Trophoblast cell (in vitro differentiated cells and primary cell): ENCODE results near the gene CLEC2A.
A peak's percentile ranks its signal among the peaks of the same experiment; 100 is the strongest.

ENCODE experiments used
- DNase-seq, 2 donors: peaks; one replicate each; pipeline ENCODE4 v3.0.0-alpha.2; 2016
- H2AFZ ChIP-seq: 2 replicates; pipeline ENCODE4 v1.6.1; 2013; ENCODE audit warnings: low read length, moderate library complexity, mild to moderate bottlenecking; ENCODE audit not compliant: insufficient read depth, poor library complexity
- H2AK5ac ChIP-seq: 2 replicates; pipeline ENCODE4 v1.6.1; 2013; ENCODE audit warnings: mild to moderate bottlenecking, low read length
- H2BK120ac ChIP-seq: 2 replicates; pipeline ENCODE4 v1.6.1; 2013; ENCODE audit warnings: low read length, mild to moderate bottlenecking, moderate library complexity; ENCODE audit not compliant: insufficient read depth, poor library complexity
- H2BK12ac ChIP-seq: 2 replicates; pipeline ENCODE4 v1.6.1; 2013; ENCODE audit warnings: mild to moderate bottlenecking, low read length, moderate library complexity
- H2BK5ac ChIP-seq: 2 replicates; pipeline ENCODE4 v1.6.1; 2013; ENCODE audit warnings: low read length, low read depth, moderate library complexity, mild to moderate bottlenecking; ENCODE audit not compliant: poor library complexity
- H3K14ac ChIP-seq: 2 replicates; pipeline ENCODE4 v1.6.1; 2013; ENCODE audit warnings: mild to moderate bottlenecking, low read length
- H3K18ac ChIP-seq: 2 replicates; pipeline ENCODE4 v1.6.1; 2013; ENCODE audit warnings: mild to moderate bottlenecking, low read length
- H3K23ac ChIP-seq: 2 replicates; pipeline ENCODE4 v1.6.1; 2013; ENCODE audit warnings: low read length
- H3K27ac ChIP-seq: 2 replicates; pipeline ENCODE4 v1.5.1; 2013; ENCODE audit warnings: low read depth, mild to moderate bottlenecking, inconsistent platforms, low read length, moderate library complexity
- H3K27me3 ChIP-seq: 2 replicates; pipeline ENCODE4 v1.6.1; 2013; ENCODE audit warnings: inconsistent platforms, mild to moderate bottlenecking, low read length, moderate library complexity; ENCODE audit not compliant: insufficient read depth
- H3K36me3 ChIP-seq, 2 experiments: 1 replicate in 1 of 2; 2 replicates in 1 of 2; pipeline ENCODE4 v1.6.1; 2013; ENCODE audit warnings: low read length in 2 of 2, mild to moderate bottlenecking in 2 of 2, moderate library complexity in 1 of 2; ENCODE audit not compliant: insufficient read depth in 2 of 2, control insufficient read depth in 1 of 2
- H3K4ac ChIP-seq: 2 replicates; pipeline ENCODE4 v1.6.1; 2013; ENCODE audit warnings: low read depth, mild to moderate bottlenecking, low read length, moderate library complexity
- H3K4me1 ChIP-seq, 2 experiments: 1 replicate in 1 of 2; 2 replicates in 1 of 2; pipeline ENCODE4 v1.6.1; 2013; ENCODE audit warnings: low read length in 2 of 2, mild to moderate bottlenecking in 2 of 2, moderate library complexity in 1 of 2; ENCODE audit not compliant: insufficient read depth in 2 of 2, control insufficient read depth in 1 of 2
- H3K4me2 ChIP-seq: 2 replicates; pipeline ENCODE4 v1.6.1; 2013; ENCODE audit warnings: inconsistent platforms, mild to moderate bottlenecking, low read length, moderate library complexity
- H3K4me3 ChIP-seq: 2 replicates; pipeline ENCODE4 v1.5.1; 2013; ENCODE audit warnings: mild to moderate bottlenecking, low read depth, low read length, inconsistent platforms
- H3K79me1 ChIP-seq: one replicate; pipeline ENCODE4 v1.6.1; 2013; ENCODE audit warnings: low read length
- H3K79me2 ChIP-seq: 2 replicates; pipeline ENCODE4 v1.6.1; 2013; ENCODE audit warnings: low read length, mild to moderate bottlenecking; ENCODE audit not compliant: control insufficient read depth, insufficient read depth, poor library complexity
- H3K9ac ChIP-seq: 2 replicates; pipeline ENCODE4 v1.6.1; 2013; ENCODE audit warnings: mild to moderate bottlenecking, low read length
- H3K9me3 ChIP-seq: 2 replicates; pipeline ENCODE4 v1.6.1; 2013; ENCODE audit warnings: low read depth, mild to moderate bottlenecking, control low read depth, inconsistent platforms, low read length; ENCODE audit not compliant: insufficient read depth
- H4K12ac ChIP-seq: 2 replicates; pipeline ENCODE4 v1.6.1; 2013; ENCODE audit warnings: low read depth, mild to moderate bottlenecking, low read length, moderate library complexity
- H4K8ac ChIP-seq: 2 replicates; pipeline ENCODE4 v1.6.1; 2013; ENCODE audit warnings: low read depth, mild to moderate bottlenecking, low read length, moderate library complexity
- H4K91ac ChIP-seq: one replicate; pipeline ENCODE4 v1.6.1; 2013; ENCODE audit warnings: low read depth, mild to moderate bottlenecking, low read length, moderate library complexity
- WGBS: extraction: QIAGEN DNeasy Blood & Tissue Kit; methylation state at CpG from one replicate; pipeline ENCODE4 v1.1.7; 2013; ENCODE audit warnings: missing lambda C conversion rate; ENCODE audit not compliant: insufficient read length, insufficient coverage; ENCODE audit errors: extremely low coverage; 5-methylcytosine and 5-hydroxymethylcytosine counted together

The CLEC2A gene

DNA sequence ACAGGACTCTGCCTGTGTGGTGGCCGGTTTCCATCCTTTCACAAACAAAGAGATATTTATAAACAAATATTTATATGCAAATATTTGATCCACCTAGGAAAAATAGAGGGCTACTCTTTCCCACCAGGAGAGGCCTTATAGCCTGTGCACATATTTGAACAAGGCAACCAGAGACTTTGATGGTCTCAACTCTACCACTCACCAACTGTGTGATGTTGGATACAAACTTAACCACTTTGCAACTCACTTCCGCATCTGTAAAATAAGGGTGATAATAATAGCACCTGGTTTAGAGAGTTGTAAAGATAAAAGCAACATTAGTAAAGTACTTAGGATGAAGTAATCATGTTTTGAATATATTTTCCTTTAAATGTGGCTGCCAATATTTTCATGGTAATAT, 37.5 kb upstream of the CLEC2A start:
- no peaks in the 10 kb centered on the region for H3K36me3 ChIP-seq
- H3K4me3 ChIP-seq = no peak overlapping the region
- H3K4me1 ChIP-seq = no peaks in the 10 kb centered on the region
- H2AK5ac ChIP-seq = no peak overlapping the region
- H4K8ac ChIP-seq = no peak overlapping the region
- WGBS = no CpG with 5 or more reads among the region's 2 CpGs
- no peak overlapping the region for H3K4ac ChIP-seq
- H2BK5ac ChIP-seq = no peak overlapping the region
- H3K9ac ChIP-seq = no peak overlapping the region
- H3K23ac ChIP-seq = no peak overlapping the region
- H2BK120ac ChIP-seq = no peak overlapping the region
- no peaks in the 10 kb centered on the region for H3K79me1 ChIP-seq
- H4K12ac ChIP-seq = no peak overlapping the region
- H4K91ac ChIP-seq = no peak overlapping the region
- H3K18ac ChIP-seq = no peak overlapping the region
- no peak for DNase-seq
- no peaks in the 10 kb centered on the region for H3K79me2 ChIP-seq
- H3K27ac ChIP-seq = no peak overlapping the region
- no peak overlapping the region for H2BK12ac ChIP-seq
- H3K14ac ChIP-seq = no peak overlapping the region
- H3K27me3 ChIP-seq = no peaks in the 10 kb centered on the region
- no peaks in the 10 kb centered on the region for H3K9me3 ChIP-seq
- no peak overlapping the region for H3K4me2 ChIP-seq
- no peak overlapping the region for H2AFZ ChIP-seq

DNA sequence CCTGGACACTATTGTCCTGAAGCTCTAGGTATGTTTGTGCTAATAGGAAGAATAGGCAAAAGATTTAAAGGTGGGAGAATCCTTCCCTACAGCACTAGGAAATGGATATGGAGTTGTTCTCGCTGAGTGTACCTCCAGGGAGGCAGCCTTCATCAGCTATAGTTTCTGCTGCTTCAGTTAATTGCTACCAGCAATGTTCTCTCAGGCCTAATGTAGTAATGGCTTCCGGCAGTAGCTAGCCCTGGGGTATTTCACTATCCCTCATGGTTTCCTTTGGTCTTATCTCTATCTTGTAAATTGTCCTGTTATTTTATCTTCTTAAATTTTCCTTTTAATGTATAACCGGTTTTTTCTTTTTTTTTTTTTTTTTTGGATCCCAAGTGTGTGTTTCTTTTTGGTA, 29.7 kb upstream of the CLEC2A start:
- Histone ChIP-seq H3K9me3 (no peaks in the 10 kb centered on the region), H3K9ac (no peak overlapping the region), H2BK12ac (no peak overlapping the region), H3K4me3 (no peak overlapping the region), H4K91ac (no peak overlapping the region), H3K4ac (no peak overlapping the region), H3K23ac (no peak overlapping the region), H2BK5ac (no peak overlapping the region), H4K8ac (no peak overlapping the region), H3K4me2 (peak overlapping the region; percentile 27), H2AFZ (no peak overlapping the region), H3K36me3 (no peaks in the 10 kb centered on the region), H3K27ac (peak overlapping the region; percentile 41), H3K14ac (no peak overlapping the region), H3K79me1 (no peaks in the 10 kb centered on the region), H4K12ac (no peak overlapping the region), H3K27me3 (no peaks in the 10 kb centered on the region), H3K18ac (no peak overlapping the region), H3K4me1 (peaks cover 3 to 8% of the 10 kb centered on the region in 2 experiments), H2BK120ac (no peak overlapping the region), H2AK5ac (no peak overlapping the region), H3K79me2 (no peaks in the 10 kb centered on the region)
- WGBS = no CpG with 5 or more reads among the region's 3 CpGs
- DNase-seq = peak; percentile 68 to 91

DNA sequence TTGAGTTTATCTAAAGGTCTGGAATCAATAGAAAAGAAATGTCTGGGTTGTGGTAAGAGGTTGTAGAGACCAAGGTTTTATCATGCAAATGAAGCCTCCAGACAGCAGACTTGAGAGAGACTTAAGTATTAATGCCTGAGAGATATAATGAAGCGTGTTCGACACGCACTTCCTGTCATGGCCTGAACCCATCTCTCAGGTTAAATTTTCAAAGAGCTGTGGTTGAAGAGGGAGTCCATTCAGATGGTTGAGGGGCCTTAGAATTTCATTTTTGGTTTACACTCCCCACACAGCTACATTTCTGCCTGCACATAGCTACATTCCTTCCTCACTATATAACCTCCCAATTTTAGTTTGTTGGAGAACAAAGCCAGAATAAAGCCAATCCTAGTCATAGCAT, 28.9 kb upstream of the CLEC2A start:
- H4K12ac ChIP-seq = no peak overlapping the region
- H2AFZ ChIP-seq = no peak overlapping the region
- H3K79me1 ChIP-seq = no peaks in the 10 kb centered on the region
- no peaks in the 10 kb centered on the region for H3K79me2 ChIP-seq
- no peak overlapping the region for H2BK5ac ChIP-seq
- H3K27me3 ChIP-seq = no peaks in the 10 kb centered on the region
- no CpG with 5 or more reads among the region's 3 CpGs for WGBS
- H3K27ac ChIP-seq = no peak overlapping the region
- H3K36me3 ChIP-seq = no peaks in the 10 kb centered on the region
- H3K4ac ChIP-seq = no peak overlapping the region
- H3K23ac ChIP-seq = no peak overlapping the region
- no peak overlapping the region for H2BK120ac ChIP-seq
- no peak overlapping the region for H3K4me2 ChIP-seq
- H4K91ac ChIP-seq = no peak overlapping the region
- H3K9ac ChIP-seq = no peak overlapping the region
- H3K14ac ChIP-seq = no peak overlapping the region
- no peaks in the 10 kb centered on the region for H3K9me3 ChIP-seq
- H3K4me1 ChIP-seq = peaks cover 3 to 8% of the 10 kb centered on the region in 2 experiments
- H4K8ac ChIP-seq = no peak overlapping the region
- DNase-seq = no peak
- no peak overlapping the region for H2AK5ac ChIP-seq
- H3K4me3 ChIP-seq = no peak overlapping the region
- H2BK12ac ChIP-seq = no peak overlapping the region
- H3K18ac ChIP-seq = no peak overlapping the region

DNA sequence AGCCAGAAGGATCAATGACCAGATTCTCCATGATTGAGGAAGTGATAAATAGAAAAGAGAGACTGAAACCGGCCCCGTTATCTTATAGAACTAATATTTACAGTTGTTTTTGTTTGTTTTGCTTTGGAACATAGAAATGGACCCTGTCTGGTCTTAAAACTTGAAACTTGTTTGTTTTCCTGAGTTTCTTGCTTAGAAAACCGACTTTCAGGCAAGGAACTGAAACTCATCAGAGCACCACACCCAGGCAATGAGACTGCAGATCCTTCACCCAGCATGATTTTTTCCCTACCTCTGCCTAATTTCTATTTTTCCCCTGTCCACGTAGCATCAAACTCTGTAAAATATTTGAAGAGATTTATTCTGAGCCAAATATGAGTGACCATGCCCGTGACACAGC, 28.4 kb upstream of the CLEC2A start:
- no peaks in the 10 kb centered on the region for H3K79me2 ChIP-seq
- DNase-seq = no peak
- WGBS = no CpG with 5 or more reads among the region's 5 CpGs

More for the DNA sequence above, 28.4 kb upstream of the CLEC2A start:
- no peak overlapping the region for H2AK5ac ChIP-seq
- H3K4me2 ChIP-seq = no peak overlapping the region
- H4K91ac ChIP-seq = no peak overlapping the region
- H3K27ac ChIP-seq = no peak overlapping the region
- no peaks in the 10 kb centered on the region for H3K9me3 ChIP-seq
- no peak overlapping the region for H4K12ac ChIP-seq
- H3K4me3 ChIP-seq = no peak overlapping the region
- H3K23ac ChIP-seq = no peak overlapping the region
- H3K36me3 ChIP-seq = no peaks in the 10 kb centered on the region
- no peak overlapping the region for H3K18ac ChIP-seq
- H3K14ac ChIP-seq = no peak overlapping the region
- H2BK5ac ChIP-seq = no peak overlapping the region
- H4K8ac ChIP-seq = no peak overlapping the region
- no peaks in the 10 kb centered on the region for H3K27me3 ChIP-seq
- H3K79me1 ChIP-seq = no peaks in the 10 kb centered on the region
- H2BK12ac ChIP-seq = no peak overlapping the region
- no peak overlapping the region for H2BK120ac ChIP-seq
- H3K9ac ChIP-seq = no peak overlapping the region
- no peak overlapping the region for H2AFZ ChIP-seq
- H3K4ac ChIP-seq = no peak overlapping the region
- H3K4me1 ChIP-seq = peaks cover 3 to 8% of the 10 kb centered on the region in 2 experiments
